ENCODE measurements around the gene INCA1.

INCA1 gene

DNA sequence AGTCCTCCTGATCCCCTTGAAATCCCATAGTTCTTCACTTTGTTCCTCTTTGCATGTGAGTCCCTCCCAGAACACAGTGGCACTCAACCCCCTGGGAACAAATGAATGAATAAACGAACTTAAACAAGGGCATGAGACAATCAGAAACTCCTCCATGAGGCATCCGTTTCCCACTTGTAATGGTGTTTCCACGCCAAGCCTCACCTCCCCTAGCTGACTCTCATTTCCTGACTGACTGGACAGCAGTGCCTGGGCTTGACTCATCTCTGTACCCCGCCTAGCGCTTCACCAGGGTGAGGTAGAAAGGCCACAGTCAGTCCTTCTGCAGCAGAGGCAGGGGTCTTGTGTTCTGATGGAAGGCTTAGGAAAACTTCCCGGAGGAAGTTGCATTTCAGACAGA is 14.6 kb upstream of the INCA1 start:
- DNase-seq (ENCODE audit: low read depth in 2 of 3, low spot score in 2 of 3): no peak

DNA sequence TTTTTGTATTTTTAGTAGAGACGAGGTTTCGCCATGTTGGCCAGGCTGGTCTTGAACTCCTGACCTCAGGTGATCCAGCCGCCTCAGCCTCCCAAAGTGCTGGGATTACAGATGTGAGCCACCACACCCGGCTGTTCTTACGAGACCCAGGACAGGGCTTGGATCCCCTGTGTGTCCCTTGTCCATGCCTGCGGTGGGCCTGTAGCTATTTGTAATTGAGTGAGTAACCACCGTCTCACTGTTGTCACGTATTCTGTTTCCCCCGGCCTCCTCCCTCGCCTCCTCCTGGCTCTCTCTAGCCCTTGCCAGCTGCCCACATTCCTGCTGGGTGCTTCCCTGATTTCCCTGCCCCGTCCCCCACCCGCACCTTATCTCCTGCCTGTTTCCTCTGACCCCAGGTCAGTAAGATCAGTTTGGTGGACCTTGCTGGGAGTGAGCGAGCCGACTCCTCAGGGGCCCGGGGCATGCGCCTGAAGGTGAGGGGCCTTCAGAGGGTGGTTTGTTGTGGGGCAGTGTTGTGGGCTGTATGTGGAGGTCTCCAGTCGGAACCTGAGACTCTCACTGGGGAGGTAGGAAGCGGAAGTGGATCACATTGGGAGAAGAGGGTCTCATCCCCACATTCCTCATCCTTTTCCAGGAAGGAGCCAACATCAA is 6.0 kb upstream of the INCA1 start:
- DNase-seq (ENCODE audit: low read depth in 2 of 3, low spot score in 2 of 3): no peak

DNA sequence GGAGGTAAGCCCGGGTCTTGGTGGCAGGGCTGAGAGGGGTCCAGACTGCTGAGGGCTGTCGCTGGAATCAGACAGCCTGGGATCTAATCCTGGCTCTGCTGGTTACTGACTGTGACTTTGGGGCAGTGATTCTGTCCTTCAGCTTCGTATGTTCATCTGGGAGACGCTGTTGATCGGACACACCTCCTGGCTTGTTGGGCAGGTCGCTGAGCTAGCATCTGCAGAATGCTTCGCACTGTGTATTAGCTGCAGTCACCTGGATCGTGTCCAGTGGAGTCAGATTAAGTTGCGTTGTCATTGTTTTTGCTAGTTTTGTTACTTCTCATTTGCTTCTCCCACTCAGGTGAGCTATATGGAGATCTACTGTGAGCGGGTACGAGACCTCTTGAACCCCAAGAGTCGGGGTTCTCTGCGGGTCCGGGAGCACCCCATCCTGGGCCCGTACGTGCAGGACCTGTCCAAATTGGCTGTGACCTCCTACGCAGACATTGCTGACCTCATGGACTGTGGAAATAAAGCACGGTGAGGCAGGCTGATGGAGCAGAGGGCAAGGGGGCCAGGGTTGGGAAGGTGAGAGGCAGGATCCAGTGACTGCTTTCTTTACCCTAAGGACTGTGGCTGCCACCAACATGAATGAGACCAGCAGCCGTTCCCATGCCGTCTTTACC is 4.9 kb upstream of the INCA1 start:
- DNase-seq (ENCODE audit: low read depth in 2 of 3, low spot score in 2 of 3): no peak

DNA sequence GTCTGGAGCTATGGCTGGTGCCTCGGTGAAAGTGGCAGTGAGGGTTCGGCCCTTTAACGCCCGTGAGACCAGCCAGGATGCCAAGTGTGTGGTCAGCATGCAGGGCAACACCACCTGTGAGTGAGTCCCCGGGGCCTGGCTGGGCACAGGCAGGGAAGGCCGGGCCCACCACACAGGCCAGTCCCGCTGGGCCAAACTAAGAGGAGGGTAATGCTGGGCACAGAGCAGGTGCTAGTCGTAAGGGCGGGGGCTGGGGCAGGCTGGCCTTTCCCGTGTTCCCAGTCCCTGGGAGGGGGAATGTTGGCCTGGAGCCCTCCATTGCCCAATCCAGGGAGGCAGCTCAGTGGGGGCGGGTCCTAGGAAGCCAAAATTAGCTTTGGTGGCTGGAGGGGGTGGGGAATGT is 2.9 kb upstream of the INCA1 start:
- no peak for DNase-seq (ENCODE audit: low read depth in 2 of 3, low spot score in 2 of 3)

DNA sequence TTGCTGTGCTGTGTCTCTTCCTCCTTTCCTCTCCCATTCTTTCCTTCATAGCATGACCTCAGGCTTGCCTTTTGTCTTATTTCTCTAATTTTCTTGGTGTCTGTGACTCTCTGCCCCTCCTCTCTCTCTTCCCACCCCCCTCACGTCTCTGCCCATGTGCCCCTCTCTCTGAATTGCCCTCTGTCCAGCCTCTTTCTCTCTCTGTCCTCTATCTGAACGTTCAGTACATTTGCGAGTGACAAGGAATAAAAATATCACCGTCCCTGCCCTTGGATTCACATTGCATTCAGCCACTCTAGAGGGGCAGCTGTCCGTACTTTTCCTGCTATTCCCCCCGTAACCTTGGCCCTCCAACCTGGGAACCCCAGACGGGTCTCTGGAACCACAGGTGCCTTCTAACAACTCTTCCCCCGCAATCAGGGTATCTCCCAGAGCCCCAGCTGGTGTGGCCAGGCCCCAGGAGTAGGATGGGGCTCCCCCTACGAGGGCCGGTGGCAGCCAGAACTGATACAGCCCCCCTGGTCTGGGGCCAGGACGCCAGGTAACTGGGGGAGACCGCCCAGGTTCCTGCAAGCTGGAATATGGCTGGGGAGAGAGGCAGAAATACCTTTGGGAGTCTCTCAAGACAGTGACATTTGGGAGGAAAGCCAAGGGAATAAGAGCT is 2.2 kb upstream of the INCA1 start:
- no peak for DNase-seq (ENCODE audit: low read depth in 2 of 3, low spot score in 2 of 3)

DNA sequence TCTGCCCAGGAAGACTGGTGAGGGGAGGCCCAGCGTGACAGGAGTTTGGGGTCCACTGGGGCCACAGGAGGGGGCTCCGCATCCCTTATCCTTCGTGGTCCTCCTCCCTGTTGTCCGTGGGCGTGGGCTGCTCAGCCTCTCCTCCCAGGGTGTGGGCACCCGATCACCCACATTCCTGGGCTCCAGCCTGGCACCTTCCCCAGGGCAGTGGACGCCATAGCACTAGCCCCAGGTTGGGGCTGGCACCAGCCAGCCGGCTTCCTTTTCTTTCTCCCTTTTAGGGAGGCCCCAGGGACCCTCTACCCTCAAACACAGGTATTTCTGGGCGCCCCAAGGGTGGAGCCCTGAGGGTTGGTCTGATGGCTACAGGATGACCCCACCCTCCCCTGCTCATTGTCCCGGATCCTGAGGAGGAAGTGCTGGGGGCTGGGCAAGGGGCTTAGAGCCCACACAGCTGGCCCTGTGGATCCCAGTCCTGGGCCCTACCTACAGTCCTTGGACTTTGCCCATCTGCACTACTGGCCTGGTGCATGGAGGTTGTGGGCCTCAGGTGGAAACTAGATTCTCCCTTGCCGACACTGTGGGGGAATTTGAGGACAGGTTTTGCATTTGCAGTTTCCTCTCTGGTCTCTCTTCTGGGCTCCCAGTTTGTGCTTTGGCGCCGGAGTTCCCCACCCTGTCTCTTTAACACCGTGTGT is 1.6 kb upstream of the INCA1 start:
- no peak for DNase-seq (ENCODE audit: low read depth in 2 of 3, low spot score in 2 of 3)

DNA sequence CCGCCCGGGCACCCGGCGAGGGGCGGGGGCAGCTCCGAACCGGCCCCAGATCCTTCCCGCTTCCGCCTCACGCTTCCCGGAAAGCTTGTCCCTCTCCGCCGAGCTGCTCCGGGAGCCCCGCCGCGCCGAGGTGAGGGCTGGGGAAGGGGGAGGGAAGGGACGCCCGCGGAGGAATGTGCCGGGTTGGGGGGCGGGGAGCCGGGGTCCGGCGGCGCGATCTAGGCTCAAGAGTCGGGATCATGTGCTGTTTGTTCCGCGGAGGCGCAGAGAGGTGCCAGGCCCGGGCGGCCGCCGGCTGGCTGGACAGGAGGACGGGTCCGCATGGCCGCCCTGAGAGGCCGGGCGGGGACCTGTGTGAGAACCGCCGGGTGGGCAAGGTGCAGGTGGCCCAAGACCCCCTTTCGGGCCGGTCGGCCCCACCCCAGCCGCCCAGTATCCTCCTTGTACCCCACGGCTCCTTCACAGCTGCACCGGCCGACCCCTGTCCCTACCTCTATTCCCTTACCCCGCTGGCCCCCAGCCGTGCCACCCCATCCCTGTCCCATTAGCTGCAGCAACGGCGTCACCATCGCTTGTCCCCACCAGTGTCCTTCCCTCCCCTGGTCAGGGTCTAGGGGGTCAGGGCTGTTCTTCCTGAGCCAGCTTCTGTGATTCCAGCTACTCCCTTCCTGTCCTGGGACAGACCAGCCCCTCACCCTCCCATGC is 857 bp upstream of the INCA1 start:
- DNase-seq (ENCODE audit: low read depth in 2 of 3, low spot score in 2 of 3): no peak

DNA sequence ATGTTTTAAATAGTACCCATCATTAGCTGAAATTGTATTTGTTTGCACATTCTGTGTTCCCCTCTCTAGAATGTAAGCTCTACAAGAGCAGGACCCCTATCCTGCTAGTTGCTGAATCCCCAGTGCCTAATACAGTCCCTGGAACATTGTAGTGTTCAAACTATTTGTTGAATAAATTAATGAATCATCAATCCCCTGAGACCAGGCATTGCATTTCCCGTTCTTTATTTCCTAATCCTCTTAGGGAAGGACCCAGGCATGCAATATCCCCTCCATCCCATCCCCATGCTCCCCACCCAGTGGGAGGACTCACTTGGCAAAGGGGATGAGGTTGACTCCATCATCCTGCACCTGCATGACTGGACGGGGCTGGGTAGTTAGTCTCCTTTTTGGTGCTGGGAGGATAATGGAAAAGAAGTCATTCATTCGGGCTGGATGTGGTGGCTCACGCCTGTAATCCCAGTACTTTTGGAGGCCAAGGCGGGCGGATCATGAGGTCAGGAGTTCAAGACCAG is 3.2 kb downstream of the INCA1 start:
- DNase-seq (ENCODE audit: low read depth in 2 of 3, low spot score in 2 of 3): no peak

DNA sequence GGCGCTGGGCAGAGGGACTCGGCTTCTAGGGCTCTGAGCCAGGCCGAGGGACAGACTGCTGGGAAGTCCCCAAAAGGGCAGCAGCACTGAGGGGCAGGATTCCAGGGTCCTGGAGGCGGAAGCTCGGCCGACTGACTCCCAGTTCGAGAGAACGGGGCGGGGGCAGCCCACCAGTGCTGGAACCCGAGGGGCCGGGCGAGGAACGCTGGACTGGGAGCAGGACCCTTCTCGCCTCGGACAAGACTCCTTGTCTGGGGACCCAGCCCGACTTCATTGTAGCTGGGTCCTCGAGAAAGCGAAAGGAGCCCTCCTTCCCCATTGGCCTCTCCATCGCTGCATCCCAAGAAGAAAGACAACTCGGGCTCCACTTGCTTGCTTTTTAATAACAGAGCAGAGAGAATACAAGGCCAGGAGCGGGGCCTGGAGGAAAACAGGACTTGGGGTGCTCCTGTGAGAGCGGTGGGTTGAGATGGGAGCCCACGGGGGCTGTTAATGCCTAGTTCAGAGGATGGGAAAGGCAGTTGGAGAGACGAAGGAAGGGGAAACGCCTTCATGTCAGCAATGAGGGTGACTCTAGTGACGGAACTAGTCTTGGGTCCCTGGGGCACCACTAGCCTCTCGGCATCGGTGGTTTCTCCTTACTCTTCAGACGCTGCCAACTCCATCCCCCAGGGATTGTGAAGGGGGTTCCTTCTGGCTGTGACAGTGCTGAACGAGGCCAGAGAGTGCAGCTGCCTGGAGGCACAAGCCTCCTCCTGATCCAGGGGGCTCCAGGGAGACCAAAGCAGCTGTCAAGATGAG is 9.4 kb downstream of the INCA1 start:
- no peak for DNase-seq (ENCODE audit: low read depth in 2 of 3, low spot score in 2 of 3)

DNA sequence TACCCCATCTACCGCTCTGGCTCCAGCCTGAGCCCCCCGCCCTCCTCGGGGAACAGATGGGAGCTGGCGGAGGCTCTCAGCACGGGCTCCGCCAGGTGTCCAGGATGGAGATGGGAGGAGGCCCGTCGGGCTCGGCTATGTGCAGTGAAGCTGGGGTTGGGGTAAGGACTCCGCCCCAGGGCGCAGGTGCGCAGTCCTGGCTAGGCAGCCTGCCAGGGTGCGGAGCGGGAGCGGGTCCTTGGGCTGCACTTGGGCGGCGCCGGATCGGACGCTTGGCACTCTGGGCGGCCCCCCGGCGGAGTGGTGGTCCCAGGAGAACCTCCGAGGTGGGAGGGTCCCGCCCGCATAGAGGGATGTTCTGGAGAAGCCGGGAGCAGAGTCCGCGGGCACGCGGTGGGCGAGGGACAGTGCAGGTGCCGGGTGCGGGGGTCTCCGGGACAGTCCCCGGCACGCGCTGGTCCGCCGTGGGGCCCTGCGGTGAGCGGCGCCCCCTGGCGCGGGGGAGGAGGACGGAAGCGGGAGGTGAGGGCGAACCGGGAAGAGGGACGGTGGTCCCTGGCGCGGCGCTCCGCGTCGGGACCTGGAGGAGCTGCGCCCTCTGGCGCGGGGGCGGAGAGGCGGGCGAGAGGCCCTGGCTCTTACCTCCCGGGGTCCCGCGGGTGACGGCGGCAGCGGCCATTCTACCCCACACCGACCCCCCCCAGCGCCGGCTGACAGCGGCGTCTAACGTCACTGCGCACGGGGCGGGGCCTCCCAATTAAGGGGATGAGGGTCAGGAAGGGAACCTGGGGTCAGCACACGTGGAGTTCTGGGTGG is 10.2 kb downstream of the INCA1 start, which contains the start of gene CAMTA2:
Gene CAMTA2, minus strand, starts transcription at position 725 of the 816 bp plus-strand sequence. CDS start 1,453 bp downstream, outside the sequence.
- peak; percentile 67 to 84 (median 72) for DNase-seq (ENCODE audit: low read depth in 2 of 3, low spot score in 2 of 3)

DNA sequence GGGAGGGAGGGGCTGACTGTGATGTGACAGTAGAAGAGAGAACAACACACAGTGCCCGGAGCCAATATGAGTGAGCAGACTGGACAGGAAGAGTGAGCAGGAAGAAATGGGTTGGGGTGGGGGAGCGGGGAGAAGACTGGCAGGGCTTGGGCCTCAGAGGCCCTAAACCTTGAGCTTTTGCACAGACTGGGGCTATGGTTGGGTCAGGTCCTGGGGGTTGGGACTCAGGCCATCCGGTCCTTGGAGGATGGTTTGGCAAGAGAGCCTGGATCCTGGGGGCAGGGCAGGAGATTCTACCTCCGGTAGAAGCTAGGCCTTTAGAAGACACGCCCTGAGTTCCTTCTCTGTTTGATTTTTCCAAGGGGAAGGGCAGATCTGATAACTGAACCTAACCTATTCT is 10.9 kb downstream of the INCA1 start:
- DNase-seq (ENCODE audit: low read depth in 2 of 3, low spot score in 2 of 3): no peak

DNA sequence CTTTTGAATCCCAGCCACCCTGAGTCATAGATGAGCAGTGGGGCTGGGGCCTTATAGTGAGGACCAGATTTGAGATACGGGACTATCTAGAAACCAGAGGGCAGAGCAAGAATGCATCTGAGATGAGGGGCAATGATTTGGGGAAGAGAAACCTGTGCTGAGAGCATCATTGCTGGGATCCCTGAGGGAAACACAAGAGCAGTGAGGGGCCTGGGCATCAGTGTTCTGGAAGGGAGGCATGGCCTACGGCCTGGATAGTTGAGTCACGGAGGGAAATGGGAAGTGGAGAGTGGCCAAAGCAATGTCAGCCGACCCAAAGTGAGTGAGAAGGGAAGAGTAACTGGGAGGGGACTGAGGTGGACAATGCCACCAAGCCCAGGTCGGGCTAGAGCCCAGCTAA is 15.0 kb downstream of the INCA1 start:
- no peak for DNase-seq (ENCODE audit: low read depth in 2 of 3, low spot score in 2 of 3)

DNA sequence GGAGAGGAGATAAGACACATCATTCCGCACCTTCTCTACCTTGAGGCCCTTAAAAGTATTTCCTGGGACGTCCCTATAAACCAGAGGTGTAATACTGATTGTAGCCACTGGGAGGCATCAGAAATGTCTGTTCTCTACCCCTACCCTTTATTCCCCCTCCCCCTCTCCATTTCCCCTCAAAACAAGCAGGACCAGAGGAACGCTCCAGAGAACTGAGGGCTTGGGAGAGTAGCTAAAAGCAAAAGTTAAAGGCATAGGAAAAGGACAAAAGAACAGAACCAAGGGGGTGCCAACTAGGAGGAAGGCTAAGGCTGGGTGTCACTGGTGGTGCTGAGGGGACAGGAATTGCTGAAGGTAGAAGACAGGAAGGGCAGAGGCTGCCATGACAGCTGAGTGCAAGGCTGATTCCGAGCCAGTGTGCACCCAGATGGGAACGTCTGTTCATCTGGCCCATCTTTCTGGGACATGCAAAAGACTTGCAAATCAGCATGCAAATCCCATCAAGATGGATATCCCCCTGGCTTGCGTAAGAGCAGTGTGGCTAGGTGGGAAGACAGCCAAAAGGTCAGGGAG is 16.6 kb downstream of the INCA1 start:
- no peak for DNase-seq (ENCODE audit: low read depth in 2 of 3, low spot score in 2 of 3)

DNA sequence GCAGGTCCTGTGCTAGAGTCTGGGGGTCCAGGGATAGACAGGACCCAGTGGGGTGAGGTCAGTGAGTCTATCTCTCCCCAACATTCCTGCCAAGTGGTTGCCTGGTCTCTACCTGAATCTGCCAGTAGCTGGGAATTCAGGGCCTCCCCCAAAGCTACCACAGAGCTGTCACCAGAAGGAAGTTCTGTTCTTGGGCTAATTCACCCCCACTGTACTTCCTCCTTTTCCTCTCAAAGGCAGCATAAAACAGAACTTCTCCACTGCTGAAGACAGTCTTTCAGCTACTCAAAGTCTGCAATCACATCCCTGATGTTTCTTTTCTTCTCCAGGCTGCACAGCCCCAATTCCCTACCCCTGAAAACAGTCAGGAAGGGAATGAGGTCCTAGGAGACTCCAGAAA is 18.6 kb downstream of the INCA1 start:
- no peak for DNase-seq (ENCODE audit: low read depth in 2 of 3, low spot score in 2 of 3)

DNA sequence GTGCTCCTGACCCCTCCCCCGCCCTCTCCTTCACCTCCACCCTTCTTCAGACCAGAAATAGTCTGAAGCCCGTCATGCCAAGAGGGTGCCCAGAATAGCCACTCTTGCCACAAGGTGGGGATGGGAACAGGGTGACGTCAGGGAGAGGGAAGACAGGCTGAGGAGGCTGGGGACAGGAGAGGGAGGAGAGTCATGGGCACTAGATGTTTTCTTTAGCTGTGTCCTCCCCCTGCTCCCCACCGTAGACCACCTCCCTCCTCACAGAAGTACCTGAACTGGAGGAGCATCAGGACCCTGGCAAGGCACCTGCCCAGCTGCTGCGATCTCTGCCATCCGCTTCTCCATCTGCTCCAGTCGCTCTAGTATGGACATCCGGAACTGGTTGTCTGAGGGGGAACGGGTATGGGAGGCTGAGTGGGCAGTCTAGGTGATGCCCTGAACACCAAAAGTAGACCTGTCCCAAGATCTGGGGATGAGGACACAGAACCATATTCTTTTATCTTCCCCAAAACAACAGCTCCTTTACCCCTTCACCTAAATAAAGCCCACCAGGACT is 23.1 kb downstream of the INCA1 start:
- no peak for DNase-seq (ENCODE audit: low read depth in 2 of 3, low spot score in 2 of 3)

DNA sequence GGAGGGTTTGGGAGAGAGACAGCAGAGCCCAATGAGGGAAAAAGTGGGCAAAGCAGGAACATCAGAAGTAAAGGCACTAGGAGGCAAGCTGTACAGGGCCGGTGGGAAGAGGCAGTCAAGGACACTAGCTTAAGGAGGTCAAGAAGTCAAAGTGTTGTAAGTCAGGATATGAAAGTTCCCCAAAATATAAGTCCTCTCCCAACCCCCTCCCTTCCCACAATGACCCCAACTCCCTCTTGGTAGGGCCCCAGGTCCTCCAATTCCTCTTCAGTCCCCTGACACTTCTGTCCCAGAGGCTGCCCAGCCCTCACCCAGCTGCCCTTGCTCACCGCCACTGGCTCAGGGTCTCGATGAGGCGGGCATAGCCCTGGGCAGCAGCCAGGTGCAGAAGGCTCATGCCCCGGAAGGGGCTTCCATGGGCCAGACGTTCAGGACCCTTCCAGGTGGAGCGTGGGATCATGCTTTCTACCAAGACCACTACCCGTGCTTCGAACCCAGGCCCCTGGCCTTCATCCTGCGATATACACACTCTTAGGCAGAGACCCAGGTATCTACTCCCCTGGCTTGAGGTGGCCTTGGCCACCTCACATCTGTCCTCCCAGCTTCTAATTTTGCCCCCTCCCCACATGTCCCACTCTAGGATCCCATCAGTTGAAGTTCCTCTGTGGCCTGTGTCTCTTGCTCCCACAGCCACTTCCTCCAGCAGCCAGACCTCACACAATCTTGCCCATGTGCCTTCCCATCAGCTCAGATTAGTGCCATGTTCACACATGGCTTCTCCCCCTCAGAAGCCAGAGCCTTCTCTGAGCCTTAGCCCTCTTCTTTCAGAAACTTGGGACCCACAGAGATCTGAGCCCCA is 23.8 kb downstream of the INCA1 start:
- no peak for DNase-seq (ENCODE audit: low read depth in 2 of 3, low spot score in 2 of 3)

DNA sequence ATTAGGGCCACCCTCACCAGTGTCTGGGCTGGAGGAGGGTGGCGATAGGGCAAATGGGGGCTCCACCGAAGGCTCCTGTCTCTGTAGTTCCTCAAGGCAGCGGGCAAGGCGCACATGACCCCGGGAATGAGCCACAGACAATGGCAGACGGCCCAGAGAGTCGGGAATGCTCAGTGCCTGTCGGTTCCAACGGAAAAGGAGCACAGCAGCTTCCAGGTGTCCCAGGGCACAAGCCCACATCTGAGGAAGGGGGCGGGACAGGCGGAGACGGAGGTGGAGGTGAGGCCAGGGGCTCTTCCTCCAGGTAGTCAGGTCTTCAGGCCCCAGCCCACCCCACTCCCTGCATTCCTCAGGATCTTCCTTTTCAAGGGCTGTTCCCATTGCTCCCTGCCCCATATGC is 24.6 kb downstream of the INCA1 start:
- no peak for DNase-seq (ENCODE audit: low read depth in 2 of 3, low spot score in 2 of 3)

DNA sequence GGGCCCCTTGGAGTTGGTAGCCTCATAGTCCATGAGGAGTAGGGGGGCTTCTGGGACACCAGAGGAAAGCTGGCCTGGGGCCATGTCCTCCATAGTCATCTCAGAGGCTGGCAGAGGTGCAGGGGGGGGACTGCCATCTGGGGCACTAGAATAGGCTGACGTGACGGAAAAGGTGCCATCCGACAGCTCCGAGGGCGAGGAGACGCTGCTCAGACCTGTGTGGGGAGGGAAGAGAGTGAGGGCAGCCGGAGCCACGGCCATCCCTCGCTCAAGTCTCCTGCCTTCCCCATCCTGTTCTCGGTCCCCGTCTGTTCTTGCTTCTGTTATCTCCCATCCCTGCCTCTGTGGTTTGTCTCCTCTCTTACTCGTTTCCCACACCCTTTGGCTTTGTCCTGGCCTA is 25.0 kb downstream of the INCA1 start:
- no peak for DNase-seq (ENCODE audit: low read depth in 2 of 3, low spot score in 2 of 3)

All from activated CD8-positive, alpha-beta memory T cell treated with anti-CD3 and anti-CD28 coated beads for 48 hours (primary cell).